Right hindlimb (tissue), 1 donor: ENCODE data around the gene PNPLA2.

Experiments used
- DNase-seq: peaks from one replicate; pipeline ENCODE4 v3.0.0-alpha.2; 2018

Gene PNPLA2

DNA sequence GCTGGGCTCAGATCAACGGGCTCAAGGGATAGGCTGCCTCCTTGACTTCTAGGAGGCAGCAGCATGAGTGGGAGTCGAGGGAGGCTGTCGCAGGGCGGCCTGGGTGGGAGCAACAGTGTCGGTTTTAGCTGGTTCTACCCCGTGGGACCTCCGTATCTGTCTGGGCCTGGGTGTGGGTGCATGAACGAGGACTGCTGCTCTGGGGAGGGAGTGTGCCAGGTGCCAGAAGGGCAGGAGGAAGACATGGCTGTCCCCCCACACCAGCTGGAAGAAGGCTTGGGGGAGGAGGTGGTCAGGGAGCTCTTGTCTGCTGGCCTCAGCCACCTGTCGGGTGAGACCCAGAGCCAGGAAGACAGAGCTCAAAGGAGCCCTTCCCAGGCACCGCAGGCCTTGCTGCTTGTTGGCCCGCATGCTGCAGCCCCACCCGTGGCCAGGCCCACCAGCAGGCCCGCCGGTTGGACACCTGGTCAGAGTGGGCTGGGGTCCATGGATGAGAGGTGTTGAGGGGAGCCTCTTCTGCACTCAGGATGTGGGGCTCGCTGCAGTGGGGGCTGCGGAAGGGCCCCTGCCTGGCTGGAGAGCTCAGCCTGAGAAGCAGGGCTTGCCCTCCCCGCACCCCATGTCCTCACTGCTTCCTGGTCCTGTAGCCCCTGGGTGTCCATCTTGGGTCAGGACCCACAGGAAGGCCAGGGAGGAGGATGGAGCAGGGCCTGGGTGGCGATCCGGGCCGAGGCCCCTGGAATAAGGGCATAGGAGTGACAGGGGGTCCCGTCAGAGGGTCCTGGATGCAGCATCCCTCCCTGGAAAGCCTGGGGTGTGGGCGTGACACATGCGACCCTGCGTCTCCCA, 32.3 kb upstream of the PNPLA2 start:
- DNase-seq: no peak

DNA sequence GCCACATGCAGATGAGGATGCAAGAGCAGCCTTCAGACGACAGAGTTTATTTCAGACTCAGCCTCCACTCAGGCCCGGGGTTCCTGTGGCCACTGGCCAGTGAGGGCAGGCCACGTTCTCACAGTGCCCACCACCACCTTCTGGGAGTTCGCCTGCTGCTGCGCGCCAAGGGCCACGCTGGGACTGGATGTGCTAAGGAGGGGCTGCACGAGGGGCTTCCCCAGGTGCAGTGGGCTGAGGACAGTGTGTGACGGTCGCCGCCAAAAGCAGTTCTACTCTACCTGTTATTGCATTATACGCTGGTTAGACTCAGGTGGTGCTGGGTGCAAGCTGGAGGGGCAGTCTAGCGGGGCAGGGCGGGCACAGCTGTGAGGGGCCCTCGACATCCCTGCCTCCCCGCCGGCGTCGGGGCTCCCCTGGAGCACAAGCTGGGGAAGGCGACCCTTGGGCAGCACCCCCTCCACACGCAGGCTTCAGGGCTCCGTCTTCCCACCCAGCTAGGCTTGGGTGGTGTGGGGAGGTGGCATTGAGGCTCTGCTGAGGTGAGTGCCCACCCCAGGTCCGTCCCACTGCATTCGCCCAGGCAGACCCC, 31.5 kb upstream of the PNPLA2 start:
- DNase-seq: no peak

DNA sequence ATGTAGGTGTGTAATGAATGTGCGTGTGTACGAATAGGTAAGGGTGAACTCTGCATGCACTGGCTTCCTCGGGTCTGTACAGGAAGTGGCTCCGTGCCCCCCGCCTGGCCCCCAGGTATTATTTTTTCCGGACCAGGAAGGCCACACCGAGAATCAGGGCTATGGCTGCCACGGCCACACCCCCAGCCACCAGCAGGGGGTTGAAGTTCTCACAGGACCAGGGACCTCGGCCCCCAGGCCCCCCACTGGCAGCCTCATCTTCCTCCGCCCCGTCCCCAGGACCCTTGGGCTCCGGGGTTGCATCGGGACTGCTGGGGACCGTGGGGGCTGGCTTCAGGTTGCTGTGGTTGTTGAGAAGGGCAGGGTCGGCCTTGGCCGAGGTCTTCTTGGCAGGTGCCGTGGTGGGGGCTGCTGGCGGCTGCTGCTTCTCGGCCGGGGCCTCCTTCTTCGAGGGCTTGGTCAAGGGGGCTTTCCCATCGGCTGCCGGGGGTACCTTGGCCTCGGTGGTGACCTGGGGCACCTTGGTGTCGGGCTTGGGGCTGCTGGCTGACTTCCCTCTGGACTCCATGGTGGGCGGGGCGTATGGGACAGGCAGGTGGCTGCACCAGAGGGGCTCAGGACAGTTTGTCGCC, 30.6 kb upstream of the PNPLA2 start:
- DNase-seq: no peak

DNA sequence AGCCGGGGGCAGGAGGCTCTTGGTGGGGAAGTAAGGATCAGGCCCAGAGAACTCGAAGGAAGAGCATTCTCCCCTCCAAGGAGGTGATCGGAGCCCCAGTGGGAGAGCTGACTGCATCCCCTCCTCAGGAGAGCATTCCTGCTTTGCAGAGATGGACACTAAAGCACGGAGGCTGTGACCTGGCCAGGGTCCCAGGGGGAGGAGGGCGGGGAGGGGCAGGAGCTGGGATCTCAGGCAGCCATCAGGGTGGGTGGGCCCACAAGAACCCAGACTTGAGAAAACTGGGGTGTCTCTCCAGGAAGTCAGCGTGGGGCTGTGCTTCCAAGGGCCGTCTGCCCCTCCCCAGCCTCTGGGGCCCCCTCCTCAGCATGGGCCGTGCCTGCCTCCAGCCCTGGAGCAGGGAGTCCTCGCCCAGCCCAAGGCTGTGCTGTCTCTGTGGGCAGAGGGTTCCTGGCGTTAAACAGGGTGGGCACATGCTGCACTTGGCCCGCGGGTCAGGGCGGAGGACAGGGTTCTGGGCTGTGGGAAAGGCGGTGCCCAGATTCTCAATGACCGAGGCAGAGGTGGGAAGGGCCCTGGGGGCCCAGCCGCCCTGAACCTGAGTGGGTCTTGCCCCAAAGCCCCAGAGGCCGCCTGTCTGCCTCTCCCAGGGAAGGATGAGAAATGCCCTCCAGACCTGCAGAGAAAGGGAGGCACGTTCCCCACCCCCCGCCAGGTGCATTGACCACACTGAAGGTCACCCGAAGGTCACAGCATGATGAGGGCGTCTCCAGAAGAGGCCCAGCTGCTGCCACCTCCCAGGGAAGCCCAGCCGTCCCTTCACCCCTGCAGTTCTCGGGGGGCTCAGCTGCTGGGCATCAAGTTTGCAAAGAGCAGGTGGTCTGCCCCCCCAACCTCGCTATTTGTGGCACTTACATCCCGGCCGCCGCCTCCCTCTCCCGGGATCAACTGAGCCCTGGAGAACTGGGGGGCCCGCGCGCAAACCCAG, 29.5 kb upstream of the PNPLA2 start:
- DNase-seq: no peak

DNA sequence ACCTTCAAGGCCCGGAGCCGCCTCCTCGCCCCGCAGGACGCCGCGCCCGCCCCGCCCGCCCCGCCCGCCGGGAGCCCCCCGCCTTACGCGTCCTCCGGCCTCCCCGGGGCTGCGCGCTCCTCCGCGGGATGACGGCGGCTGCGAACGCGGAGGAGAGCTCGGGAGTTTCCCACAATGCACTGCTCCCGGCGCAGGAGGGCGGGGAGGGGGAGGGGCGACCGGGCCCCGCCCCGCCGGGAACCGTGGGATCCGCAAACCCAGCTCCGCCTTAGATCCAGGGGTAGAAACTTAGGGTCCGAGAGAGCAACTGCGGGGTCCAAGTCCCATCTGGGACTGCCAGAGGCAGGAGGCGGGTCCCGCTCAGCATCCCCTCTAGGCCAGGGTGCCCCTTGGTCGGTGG, 28.8 kb upstream of the PNPLA2 start, which contains the start of gene CEND1:
Gene CEND1 (minus strand): TSS at position 148 of the 400 bp plus-strand sequence. CDS start 1,514 bp downstream, outside the sequence.
- peak; percentile 50 for DNase-seq

DNA sequence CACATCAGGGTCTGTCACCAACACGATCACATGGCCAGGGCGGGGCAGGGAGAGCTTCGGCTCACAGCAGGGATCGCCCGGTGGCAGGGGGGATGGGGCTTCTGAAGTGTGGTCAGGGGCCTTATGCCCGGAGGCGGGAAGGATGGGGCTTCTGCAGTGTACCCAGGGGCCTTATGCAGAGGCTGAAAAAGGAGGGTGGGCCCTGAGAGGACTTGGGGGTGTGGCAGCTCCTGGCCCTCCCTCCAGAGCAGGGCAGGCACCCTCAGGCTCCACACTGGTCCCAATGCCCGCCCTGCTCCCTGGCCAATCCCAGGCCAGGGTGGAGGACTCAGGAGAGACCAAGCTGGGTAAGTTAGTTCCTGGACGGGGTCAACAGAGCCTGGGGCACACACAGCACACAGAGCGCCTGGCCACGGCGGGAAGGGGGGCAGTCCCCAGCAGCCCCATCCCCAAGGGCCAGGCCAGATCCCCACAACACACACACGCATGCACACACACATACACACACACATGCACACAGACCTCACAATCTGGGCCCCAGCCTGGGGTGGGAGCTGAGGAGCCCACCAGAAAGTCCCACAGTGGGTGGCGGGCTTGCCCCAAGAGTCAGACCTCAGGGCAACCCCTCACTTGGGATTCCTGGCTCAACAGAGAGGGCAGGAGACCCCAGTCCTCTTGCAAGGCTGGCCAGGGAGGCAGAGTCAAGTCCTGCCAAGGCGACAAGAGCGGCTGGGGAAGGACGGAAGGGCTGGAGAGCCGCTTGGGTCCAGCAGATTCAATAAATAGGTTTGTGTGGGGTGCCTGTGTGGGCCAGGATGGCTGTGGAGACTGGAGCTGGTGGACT, 27.8 kb upstream of the PNPLA2 start:
- DNase-seq: no peak

DNA sequence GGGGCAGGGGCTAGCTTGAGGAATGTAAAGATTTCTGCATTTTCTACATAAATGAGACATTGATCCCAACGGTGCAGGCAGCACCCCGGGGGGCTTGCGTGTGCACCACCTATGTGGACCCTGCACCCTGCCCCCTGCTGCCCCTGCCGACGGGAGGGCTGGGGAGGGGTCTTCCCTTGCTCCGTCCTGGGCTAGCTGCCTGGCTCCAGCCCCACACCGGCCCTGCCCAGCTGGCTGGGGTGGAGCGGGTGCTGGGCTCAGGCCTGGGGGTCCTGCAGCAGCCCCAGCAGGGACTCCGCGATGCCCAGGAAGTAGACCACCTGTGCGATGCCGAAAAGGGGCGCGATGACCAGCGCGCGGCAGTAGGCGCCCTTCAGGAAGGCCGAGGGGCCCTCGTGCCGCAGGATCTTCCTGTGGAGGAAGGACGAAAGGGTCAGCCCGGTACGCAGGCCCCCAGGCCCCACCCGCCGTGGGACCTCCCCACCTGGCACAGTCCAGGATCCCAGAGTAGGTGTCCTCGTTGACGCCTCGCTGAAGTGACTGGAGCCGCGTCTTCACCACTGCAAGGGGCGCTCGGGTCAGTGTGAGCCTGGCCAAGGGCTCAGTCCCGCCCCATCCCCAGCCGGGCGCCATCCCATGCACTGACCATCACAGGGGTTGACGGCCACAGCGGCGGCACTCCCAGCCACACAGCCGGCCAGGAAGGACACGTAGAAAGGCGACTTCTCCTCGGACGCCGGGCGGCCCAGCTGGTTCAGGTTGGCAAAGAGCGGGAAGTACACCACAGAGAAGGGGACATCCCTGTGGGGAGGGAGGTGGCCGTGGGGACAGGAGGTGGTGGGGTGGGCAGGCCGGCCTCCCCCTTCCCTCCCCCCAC, 26.8 kb upstream of the PNPLA2 start:
- no peak for DNase-seq

DNA sequence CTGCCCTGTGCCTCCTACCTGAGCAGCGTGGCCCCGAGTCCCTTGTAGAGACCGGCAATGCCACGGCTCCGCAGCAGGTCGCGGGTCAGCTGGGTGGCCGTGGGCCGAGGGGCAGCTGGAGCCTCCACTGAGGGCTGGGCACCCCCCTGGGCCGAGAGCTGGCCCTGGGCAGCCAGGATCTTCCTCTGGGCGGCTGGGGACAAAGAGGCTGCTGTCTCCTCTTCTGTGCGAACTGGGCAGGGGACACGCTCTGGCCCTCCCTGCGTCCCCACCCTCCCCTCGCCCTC, 26.2 kb upstream of the PNPLA2 start:
- no peak for DNase-seq

DNA sequence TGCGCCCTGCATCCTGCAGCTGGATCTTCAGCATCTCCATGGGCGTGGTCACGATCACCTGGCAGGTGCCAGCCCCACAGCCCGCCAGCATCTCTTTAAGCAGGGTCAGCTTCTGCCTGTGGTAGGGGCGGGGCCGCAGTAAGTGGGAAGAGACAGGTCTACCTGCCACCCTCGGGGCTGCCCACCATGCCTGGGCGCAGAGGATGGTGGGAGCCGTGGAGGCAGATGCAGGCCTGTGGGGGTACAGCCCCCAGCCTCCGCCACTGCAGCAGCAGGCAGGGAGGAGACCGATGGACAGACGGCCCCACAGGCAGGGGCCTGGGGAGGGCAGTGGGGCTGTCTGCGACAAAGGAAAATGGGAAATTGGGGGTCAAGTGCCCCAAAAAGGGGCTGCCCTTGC, 25.8 kb upstream of the PNPLA2 start:
- no peak for DNase-seq

DNA sequence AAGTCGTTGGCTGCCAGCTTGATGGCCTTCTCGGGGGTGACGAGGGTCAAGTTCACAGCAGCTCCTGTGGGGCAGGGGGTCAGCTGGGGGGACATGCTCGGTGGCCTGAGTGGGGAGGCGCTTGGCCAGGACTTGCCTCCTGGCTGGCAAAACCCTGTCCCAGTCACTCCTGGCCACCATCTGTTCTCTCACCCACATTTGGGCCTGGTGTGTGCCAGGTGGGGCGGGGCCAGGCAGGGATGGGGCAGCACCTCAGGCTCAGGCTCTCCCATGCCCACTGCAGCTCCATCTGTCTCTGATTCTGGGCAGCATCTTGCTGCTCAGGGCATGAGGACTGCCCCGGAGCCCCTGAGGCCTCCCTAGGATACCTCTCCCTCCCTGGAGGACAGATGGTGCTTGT, 25.2 kb upstream of the PNPLA2 start:
- no peak for DNase-seq

DNA sequence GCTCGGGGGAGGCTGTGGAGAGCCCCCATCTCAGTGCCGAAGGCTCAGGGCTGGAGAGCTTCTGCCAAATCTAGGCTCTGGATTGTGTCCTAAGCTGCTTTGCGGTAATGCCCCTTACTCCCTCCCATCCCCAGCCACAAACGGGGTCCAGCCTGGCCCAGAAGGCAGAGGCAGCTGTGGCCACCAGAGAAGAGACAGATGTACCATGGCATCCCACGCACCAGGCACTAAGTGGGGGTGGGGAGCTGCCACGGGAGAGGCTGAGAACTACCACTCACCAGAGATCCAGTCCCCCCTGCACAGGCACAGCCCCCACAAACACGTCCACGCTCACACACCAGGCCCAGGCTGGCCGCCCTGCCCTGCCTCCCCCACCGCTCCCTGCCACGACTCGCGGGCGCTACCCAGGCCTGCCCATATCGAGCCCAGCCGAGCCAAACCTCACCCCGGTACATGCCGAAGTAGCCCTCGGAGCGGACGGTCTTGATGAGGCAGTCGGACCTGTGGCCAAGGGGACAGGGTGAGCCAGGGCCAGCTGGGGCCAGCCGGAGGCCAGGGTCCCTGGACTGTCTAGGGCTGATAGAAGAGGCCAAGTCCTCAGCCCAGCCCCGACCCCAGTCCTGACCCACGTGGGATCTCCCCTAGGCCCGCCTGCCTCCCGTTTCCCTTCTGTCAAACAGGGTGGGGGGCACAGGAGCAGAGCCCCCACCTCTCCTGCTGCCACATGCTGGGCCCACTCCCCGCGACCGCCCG, 24.5 kb upstream of the PNPLA2 start:
- DNase-seq: no peak

DNA sequence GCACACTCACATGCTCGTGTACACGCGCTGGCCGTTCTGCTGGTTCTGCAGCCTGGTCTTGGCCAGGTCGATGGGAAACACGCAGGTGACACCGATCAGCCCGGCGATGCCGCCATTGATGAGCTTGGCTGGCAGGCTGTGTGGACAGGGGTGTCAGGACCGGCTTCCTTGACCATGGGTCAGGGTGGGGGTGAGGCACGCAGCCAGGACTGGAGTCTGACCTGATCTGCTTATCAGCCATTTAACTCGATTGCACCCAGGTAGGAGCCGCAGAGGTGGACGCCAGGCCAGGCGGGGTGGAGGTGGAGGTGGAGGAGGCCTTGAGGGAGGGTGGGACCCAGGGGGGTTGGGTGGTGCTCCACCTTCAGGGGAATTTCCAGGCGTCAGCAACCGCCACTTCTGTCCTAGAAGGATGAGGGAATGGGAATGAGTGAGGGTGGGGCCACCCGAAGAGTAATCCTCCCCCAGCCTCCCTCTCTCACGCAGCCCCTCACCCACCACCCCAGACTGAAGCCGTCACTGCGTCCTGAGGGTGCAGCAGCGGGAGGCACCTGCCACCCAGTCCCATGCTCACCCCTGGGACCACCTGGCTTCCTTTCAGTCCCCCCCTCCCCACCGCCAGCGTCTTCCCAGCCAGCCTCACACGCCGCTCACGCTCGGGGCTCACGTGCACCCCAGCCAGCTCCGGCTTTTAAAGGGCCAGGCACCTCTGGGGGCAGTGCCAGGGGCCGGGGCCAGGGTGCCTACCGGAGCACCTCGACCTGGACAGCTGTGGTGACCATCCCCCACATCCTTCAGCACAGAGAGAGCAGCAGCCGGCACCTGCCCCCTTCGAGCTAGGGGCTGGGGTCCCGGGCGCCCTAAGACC, 23.7 kb upstream of the PNPLA2 start:
- DNase-seq: no peak

DNA sequence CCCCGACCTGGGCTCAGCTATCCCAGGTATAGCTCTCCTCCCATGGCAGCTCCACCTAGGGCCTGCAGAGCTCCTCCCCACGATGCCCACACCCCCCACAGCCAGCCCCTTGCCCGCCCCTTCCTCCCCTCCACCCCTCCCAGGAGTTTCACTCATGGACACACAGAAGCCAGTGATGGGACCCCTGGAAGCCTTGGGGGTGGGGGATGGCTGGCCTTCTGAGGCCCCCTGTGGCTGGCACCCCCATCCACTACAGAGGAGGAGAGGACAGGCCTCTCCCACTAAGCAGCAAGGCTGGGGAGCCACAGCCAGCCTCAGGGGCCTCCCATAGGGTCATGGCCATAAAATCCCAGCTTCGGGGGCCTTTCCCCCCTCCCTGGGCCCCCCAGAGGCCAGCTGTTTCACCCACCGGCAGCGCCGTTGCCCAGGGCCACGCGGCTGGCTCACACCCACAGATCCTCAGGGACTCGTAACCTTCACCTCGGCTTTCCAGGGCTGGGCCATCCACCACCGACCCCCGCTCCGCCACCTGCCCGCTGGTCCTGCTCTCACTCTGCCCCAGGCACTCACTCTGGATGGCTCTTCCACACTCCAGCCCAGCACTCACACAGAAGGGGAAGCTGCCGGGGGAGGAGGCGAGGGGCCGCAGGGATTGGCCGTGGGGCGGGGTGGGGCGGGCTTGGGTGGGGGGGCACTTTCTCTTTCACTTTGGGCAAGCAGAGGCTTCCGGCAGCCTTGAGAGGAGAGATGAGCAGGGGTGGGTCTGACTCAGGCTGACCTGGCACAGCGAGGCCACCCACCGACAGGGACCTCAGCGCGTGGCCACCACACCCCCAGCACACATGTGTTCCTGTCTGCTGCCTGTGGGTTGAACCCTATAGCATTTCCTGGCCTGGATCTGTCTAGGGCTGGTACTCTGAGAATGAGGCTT, 22.8 kb upstream of the PNPLA2 start:
- DNase-seq: peak; percentile 89

DNA sequence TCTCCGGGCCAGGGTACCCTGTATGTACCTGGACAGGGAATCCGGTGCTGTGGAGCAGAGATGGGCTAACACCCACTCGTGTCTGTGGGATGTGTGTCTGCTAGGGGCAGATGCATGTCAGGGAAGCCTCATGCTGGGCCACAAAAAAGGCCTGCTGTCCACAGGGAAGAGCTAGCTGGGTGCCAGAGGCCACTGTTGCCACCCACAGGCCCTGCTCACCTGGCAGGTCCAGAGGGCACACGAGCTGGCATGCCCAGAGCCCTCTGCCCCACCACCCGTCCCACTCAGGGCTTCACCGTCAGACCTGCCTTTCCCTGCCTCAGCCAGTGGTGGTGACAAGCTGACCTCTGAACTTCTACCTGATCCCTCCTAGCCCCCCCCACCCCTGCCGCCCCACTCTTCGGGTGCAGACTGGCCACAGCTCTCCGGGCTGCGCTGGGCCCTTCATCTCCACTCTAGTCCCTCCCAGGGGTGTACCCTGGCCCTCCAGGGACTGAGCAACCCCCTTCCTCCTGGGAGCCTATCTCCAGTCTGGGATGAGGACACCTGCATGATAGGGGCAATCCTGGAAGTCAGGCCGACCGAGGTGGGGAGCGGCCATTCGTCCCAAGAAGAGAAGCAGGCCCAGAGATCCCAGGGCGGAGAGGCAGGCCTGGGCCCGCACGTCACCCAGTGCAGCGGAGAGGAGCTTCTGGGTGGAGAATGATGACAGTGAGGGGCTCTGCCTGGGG, 22.0 kb upstream of the PNPLA2 start:
- DNase-seq: peak; percentile 59

DNA sequence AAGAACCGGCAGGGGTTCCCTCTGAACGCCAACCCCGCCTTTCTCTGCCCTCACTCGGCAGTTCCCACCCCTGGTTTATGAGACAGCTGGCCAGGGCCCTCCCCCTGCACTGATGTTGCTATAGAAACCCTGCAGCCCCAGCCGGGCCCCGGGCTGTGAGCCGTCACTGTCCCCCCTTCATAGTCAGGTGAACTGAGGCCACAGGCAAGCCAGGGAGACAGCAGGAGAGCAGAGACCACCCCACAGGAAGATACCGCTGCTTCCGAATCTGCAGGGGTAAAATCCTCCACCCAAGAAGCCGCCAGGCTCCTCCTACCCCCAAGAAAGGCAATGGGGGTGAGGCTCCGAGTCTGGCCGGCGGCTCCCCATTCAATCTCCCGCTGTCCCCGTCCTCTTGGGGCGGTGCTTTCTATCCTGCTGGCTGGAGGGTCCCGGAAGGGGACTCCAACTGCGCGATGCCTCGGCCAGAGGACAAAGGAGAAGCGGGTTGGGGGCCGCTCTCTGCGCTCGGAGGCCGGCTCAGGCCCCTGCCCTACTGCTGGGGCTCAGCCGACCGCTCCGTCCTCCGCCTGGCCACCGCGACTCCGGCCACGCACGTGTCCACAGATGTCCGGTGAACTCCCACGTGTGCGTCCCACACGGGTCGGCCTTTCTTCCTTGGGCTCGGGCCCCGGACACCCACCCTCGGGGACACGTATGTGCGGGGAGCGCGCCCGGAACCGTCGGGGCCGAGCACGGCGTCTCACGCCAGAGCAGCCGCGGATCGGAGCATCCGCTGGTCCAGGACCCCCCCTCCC, 21.2 kb upstream of the PNPLA2 start:
- peak; percentile 94 for DNase-seq

DNA sequence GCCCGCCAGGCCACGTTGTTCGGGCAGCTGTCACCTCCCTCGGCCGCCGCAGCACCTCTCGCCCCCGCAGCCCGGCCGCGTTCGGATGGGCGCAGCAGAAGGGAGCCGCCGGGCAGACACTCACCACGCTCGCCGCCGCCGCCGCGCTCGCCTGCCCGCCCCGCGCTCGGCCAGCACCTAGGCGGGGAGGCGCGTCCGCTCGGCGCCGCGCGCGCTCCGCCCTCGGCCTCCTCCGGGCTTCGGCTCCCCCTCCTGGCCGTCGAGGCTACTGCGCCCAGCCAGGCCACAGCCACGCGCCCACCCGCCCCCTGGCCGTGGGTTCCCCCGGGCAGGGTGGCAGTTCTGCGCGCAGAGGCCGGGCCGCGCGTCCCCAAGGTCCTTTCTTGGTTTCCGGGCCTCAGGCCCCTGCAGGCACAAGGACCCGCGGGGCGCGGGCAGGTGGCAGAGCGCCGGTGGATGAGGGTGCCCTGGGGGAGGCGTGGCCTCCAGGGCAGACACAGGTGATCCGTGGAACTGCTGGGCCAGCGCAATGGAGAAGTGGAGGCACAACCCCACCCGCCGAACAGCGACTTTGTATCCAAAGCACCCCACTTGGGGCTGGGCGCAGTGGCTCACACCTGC, 20.5 kb upstream of the PNPLA2 start, which contains the start of gene SLC25A22:
Gene SLC25A22 (minus strand): TSS at position 189 of the 621 bp plus-strand sequence. CDS start 3,275 bp downstream, outside the sequence.
- DNase-seq: peak; percentile 87
